ENCODE measurements around the gene MIA.
"Not testable (repeated sequence)": the region's sequence is repeated elsewhere in the genome, so short reads cannot be mapped to it uniquely, and the experiment has no call there.

DNA sequence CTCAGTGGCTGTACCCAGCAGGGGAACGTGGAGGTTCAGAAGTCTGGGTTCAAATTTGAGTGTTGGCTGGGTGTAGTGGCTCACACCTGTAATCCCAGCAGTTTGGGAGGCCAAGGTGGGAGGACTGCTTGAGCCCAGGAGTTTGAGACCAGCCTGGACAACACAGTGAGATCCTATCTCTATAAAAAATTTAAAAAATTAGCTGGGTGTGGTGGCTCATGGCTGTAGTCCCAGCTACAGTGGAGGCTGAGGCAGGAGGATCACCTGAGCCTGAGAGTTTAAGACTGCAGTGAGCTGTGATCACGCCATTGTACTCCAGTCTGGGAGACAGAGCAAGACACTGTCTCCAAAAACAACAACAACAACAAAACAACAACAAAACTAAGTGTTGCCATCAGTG, 8.8 kb downstream of the MIA start:
- not testable (repeated sequence) for TF ChIP-seq POLR2A, CTCF, POLR2AphosphoS5 (IDR thresholded peaks at IDR 0.05)

Data from breast epithelium (tissue), 3 donors.